Measurements from ENCODE around the gene CAST.
"Not testable (repeated sequence)": the region's sequence is repeated elsewhere in the genome, so short reads cannot be mapped to it uniquely, and the experiment has no call there.

Gene CAST

GRCh38 chr5:96661855-96662724 is at the start of gene CAST:
Gene CAST (plus strand): TSS chr5:96662376. CDS start chr5:96662423, 47 bp downstream.
- no peak for DNase-seq

- DNase-seq, result peak; percentile 81
These were observed 48.0 kb upstream of the CAST start for GRCh38 chr5:96614110-96614691.

GRCh38 chr5:96615223-96615622 is 47.0 kb upstream of the CAST start:
- no peak for DNase-seq

- DNase-seq, result no peak
These were observed 45.4 kb upstream of the CAST start for GRCh38 chr5:96616801-96617200.

- not testable (repeated sequence) for DNase-seq
These were observed 43.7 kb upstream of the CAST start for GRCh38 chr5:96618311-96619016.

GRCh38 chr5:96619946-96620345 is 42.2 kb upstream of the CAST start:
- DNase-seq, result no peak

- no peak for DNase-seq
These were observed 37.6 kb upstream of the CAST start for GRCh38 chr5:96624596-96624995.

- DNase-seq, result no peak
These were observed 36.8 kb upstream of the CAST start for GRCh38 chr5:96625365-96625764.

- DNase-seq, result no peak
These were observed 35.2 kb upstream of the CAST start for GRCh38 chr5:96626956-96627355.

- no peak for DNase-seq
These were observed 34.3 kb upstream of the CAST start for GRCh38 chr5:96627792-96628398.

- no peak for DNase-seq
These were observed 33.8 kb upstream of the CAST start for GRCh38 chr5:96628406-96628805.

GRCh38 chr5:96629774-96630173 is 32.4 kb upstream of the CAST start:
- DNase-seq, result no peak

GRCh38 chr5:96633820-96634219 is 28.4 kb upstream of the CAST start:
- DNase-seq, result no peak

GRCh38 chr5:96634881-96635280 is 27.3 kb upstream of the CAST start:
- DNase-seq, result no peak

GRCh38 chr5:96636046-96636445 is 26.1 kb upstream of the CAST start:
- no peak for DNase-seq

- no peak for DNase-seq
These were observed 25.6 kb upstream of the CAST start for GRCh38 chr5:96636594-96636993.

- DNase-seq, result no peak
These were observed 25.0 kb upstream of the CAST start for GRCh38 chr5:96637196-96637595.

GRCh38 chr5:96638561-96638960 is 23.6 kb upstream of the CAST start:
- DNase-seq, result no peak

GRCh38 chr5:96640696-96641095 is 21.5 kb upstream of the CAST start:
- no peak for DNase-seq

- DNase-seq, result no peak
These were observed 20.6 kb upstream of the CAST start for GRCh38 chr5:96641368-96642280.

- no peak for DNase-seq
These were observed 19.9 kb upstream of the CAST start for GRCh38 chr5:96642281-96642640.

GRCh38 chr5:96645091-96645490 is 17.1 kb upstream of the CAST start:
- no peak for DNase-seq
